ENCODE measurements around the gene SLC9A3.

DNA sequence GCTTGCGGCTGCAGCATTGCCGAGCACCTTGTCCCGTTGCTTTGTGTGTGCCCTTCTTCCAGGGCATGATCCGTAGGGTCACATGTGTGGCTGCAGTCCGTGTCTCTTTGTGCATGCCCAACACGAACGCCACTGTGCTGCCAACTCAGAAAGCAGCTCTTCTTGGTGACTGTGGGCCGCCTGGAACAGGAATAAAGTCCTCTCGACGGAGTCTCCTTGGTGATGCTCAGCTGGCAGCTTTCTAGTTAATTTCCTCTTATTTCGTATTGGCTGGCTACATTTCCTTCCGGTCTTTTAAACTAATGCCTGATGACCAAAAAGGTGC lies 75.5 kb downstream of the SLC9A3 start:
- TF ChIP-seq, protein P1, sequence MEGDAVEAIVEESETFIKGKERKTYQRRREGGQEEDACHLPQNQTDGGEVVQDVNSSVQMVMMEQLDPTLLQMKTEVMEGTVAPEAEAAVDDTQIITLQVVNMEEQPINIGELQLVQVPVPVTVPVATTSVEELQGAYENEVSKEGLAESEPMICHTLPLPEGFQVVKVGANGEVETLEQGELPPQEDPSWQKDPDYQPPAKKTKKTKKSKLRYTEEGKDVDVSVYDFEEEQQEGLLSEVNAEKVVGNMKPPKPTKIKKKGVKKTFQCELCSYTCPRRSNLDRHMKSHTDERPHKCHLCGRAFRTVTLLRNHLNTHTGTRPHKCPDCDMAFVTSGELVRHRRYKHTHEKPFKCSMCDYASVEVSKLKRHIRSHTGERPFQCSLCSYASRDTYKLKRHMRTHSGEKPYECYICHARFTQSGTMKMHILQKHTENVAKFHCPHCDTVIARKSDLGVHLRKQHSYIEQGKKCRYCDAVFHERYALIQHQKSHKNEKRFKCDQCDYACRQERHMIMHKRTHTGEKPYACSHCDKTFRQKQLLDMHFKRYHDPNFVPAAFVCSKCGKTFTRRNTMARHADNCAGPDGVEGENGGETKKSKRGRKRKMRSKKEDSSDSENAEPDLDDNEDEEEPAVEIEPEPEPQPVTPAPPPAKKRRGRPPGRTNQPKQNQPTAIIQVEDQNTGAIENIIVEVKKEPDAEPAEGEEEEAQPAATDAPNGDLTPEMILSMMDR (IDR thresholded peaks at IDR 0.05): no peak
- TF ChIP-seq POLR2A (IDR thresholded peaks at IDR 0.05): no peak
